ENCODE measurements around the gene NTRK3. TPM values are rescaled to one million over a fixed set of nuclear protein-coding genes. Genes with fewer than 3 reads are reported as not detected.

The NTRK3 gene
- total RNA-seq, 2 experiments from 2014 or later = not detected

GRCh38 chr15:88274553-88275460, 18.3 kb upstream of the NTRK3 start:
- Mint-ChIP-seq H3K4me1 (no peaks in the 10 kb centered on the region), H3K9me3 (no peaks in the 10 kb centered on the region), H3K27ac (no peak overlapping the region), H3K36me3 (ENCODE audit: low read depth) (no peaks in the 10 kb centered on the region), H3K27me3 (peaks cover 8% of the 10 kb centered on the region), H3K4me3 (no peak overlapping the region)
- ChIA-PET CTCF (interaction anchor here (0.8 to 1.7 kb wide), 2 partner anchors 14 to 26 kb away, joined by 3 to 4 read pairs; no protein-coding TSS in a partner anchor), POLR2A (interaction anchor here (0.6 kb wide), 1 partner anchor 10 kb away, joined by 3 read pairs; no protein-coding TSS in a partner anchor)
- DNase-seq = peak; percentile 64

GRCh38 chr15:88272421-88272820, 15.9 kb upstream of the NTRK3 start:
- Mint-ChIP-seq H3K9me3 (no peaks in the 10 kb centered on the region), H3K27ac (no peak overlapping the region), H3K4me3 (no peak overlapping the region), H3K27me3 (peaks cover 3% of the 10 kb centered on the region), H3K36me3 (ENCODE audit: low read depth) (no peaks in the 10 kb centered on the region), H3K4me1 (no peaks in the 10 kb centered on the region)
- CTCF ChIA-PET = no interaction called here
- POLR2A ChIA-PET = no interaction called here
- DNase-seq = no peak

- H3K4me3 Mint-ChIP-seq = no peak overlapping the region
- no peaks in the 10 kb centered on the region for H3K9me3 Mint-ChIP-seq
- no peaks in the 10 kb centered on the region for H3K36me3 Mint-ChIP-seq (ENCODE audit: low read depth)
- peaks cover 3% of the 10 kb centered on the region for H3K27me3 Mint-ChIP-seq
- H3K27ac Mint-ChIP-seq = no peak overlapping the region
- POLR2A ChIA-PET = no interaction called here
- H3K4me1 Mint-ChIP-seq = no peaks in the 10 kb centered on the region
- CTCF ChIA-PET = interaction anchor here (1.2 kb wide), 1 partner anchor 180 kb away, joined by 3 read pairs; no protein-coding TSS in a partner anchor
- no peak for DNase-seq
Measured at GRCh38 chr15:88269356-88270062, 13.0 kb upstream of the NTRK3 start.

GRCh38 chr15:88267720-88268119, 11.2 kb upstream of the NTRK3 start:
- H3K27me3 Mint-ChIP-seq = peaks cover 9% of the 10 kb centered on the region
- ChIA-PET POLR2A (no interaction called here), CTCF (no interaction called here)
- H3K36me3 Mint-ChIP-seq (ENCODE audit: low read depth) = no peaks in the 10 kb centered on the region
- H3K27ac Mint-ChIP-seq = no peak overlapping the region
- H3K4me1 Mint-ChIP-seq = no peaks in the 10 kb centered on the region
- H3K9me3 Mint-ChIP-seq = no peaks in the 10 kb centered on the region
- H3K4me3 Mint-ChIP-seq = no peak overlapping the region
- DNase-seq = no peak

- DNase-seq = no peak
- ChIA-PET POLR2A (no interaction called here), CTCF (no interaction called here)
- Mint-ChIP-seq H3K9me3 (no peaks in the 10 kb centered on the region), H3K27me3 (peaks cover 15% of the 10 kb centered on the region), H3K4me3 (no peak overlapping the region), H3K36me3 (ENCODE audit: low read depth) (no peaks in the 10 kb centered on the region), H3K27ac (no peak overlapping the region), H3K4me1 (no peaks in the 10 kb centered on the region)
Measured at GRCh38 chr15:88266170-88266569, 9.6 kb upstream of the NTRK3 start.

GRCh38 chr15:88264622-88265021, 8.1 kb upstream of the NTRK3 start:
- no peak for DNase-seq
- Mint-ChIP-seq H3K4me1 (no peaks in the 10 kb centered on the region), H3K27me3 (peaks cover 23% of the 10 kb centered on the region), H3K27ac (no peak overlapping the region), H3K36me3 (ENCODE audit: low read depth) (no peaks in the 10 kb centered on the region), H3K9me3 (no peaks in the 10 kb centered on the region), H3K4me3 (no peak overlapping the region)
- ChIA-PET POLR2A (no interaction called here), CTCF (interaction anchor here (0.7 kb wide), 1 partner anchor 206 kb away, joined by 3 read pairs; no protein-coding TSS in a partner anchor)

GRCh38 chr15:88262064-88262463, 5.5 kb upstream of the NTRK3 start:
- DNase-seq = no peak
- no peak overlapping the region for H3K27ac Mint-ChIP-seq
- peaks cover 48% of the 10 kb centered on the region for H3K27me3 Mint-ChIP-seq
- H3K9me3 Mint-ChIP-seq = no peaks in the 10 kb centered on the region
- H3K4me3 Mint-ChIP-seq = no peak overlapping the region
- H3K4me1 Mint-ChIP-seq = peaks cover 8% of the 10 kb centered on the region
- ChIA-PET POLR2A (no interaction called here), CTCF (no interaction called here)
- H3K36me3 Mint-ChIP-seq (ENCODE audit: low read depth) = no peaks in the 10 kb centered on the region

- Mint-ChIP-seq H3K27me3 (peaks cover 70% of the 10 kb centered on the region), H3K4me1 (peaks cover 17% of the 10 kb centered on the region), H3K4me3 (no peak overlapping the region), H3K36me3 (ENCODE audit: low read depth) (no peaks in the 10 kb centered on the region), H3K9me3 (no peaks in the 10 kb centered on the region), H3K27ac (no peak overlapping the region)
- POLR2A ChIA-PET = interaction anchor here (0.6 kb wide), 1 partner anchor 13 kb away, joined by 3 read pairs; no protein-coding TSS in a partner anchor
- no peak for DNase-seq
- CTCF ChIA-PET = no interaction called here
Measured at GRCh38 chr15:88258093-88258641, 1.6 kb upstream of the NTRK3 start.

GRCh38 chr15:88257311-88258092, 963 bp upstream of the NTRK3 start:
- peaks cover 70% of the 10 kb centered on the region for H3K27me3 Mint-ChIP-seq
- H3K27ac Mint-ChIP-seq = no peak overlapping the region
- peaks cover 17% of the 10 kb centered on the region for H3K4me1 Mint-ChIP-seq
- DNase-seq = no peak
- no peaks in the 10 kb centered on the region for H3K9me3 Mint-ChIP-seq
- POLR2A ChIA-PET = interaction anchor here (0.6 kb wide), 1 partner anchor 13 kb away, joined by 3 read pairs; no protein-coding TSS in a partner anchor
- CTCF ChIA-PET = no interaction called here
- H3K36me3 Mint-ChIP-seq (ENCODE audit: low read depth) = no peaks in the 10 kb centered on the region
- H3K4me3 Mint-ChIP-seq = peak overlapping the region; percentile 71

GRCh38 chr15:88255484-88256278, 858 bp downstream of the NTRK3 start:
- no peaks in the 10 kb centered on the region for H3K9me3 Mint-ChIP-seq
- H3K27me3 Mint-ChIP-seq = peaks cover 63% of the 10 kb centered on the region
- CTCF ChIA-PET = no interaction called here
- peaks cover 17% of the 10 kb centered on the region for H3K4me1 Mint-ChIP-seq
- no peak overlapping the region for H3K27ac Mint-ChIP-seq
- DNase-seq = no peak
- POLR2A ChIA-PET = no interaction called here
- H3K4me3 Mint-ChIP-seq = peak overlapping the region; percentile 48
- no peaks in the 10 kb centered on the region for H3K36me3 Mint-ChIP-seq (ENCODE audit: low read depth)

- no peak overlapping the region for H3K27ac Mint-ChIP-seq
- H3K4me3 Mint-ChIP-seq = peak overlapping the region; percentile 3
- H3K27me3 Mint-ChIP-seq = peaks cover 59% of the 10 kb centered on the region
- ChIA-PET CTCF (interaction anchor here (0.9 kb wide), 1 partner anchor 10 kb away, joined by 3 read pairs; no protein-coding TSS in a partner anchor), POLR2A (no interaction called here)
- peaks cover 17% of the 10 kb centered on the region for H3K4me1 Mint-ChIP-seq
- DNase-seq = no peak
- H3K9me3 Mint-ChIP-seq = no peaks in the 10 kb centered on the region
- no peaks in the 10 kb centered on the region for H3K36me3 Mint-ChIP-seq (ENCODE audit: low read depth)
Measured at GRCh38 chr15:88255087-88255483, 1.5 kb downstream of the NTRK3 start.

GRCh38 chr15:88252441-88252840, 4.1 kb downstream of the NTRK3 start:
- CTCF ChIA-PET = interaction anchor here (1.0 kb wide), 1 partner anchor 8 kb away, joined by 5 read pairs; no protein-coding TSS in a partner anchor

More at GRCh38 chr15:88252441-88252840, 4.1 kb downstream of the NTRK3 start:
- Mint-ChIP-seq H3K4me1 (peaks cover 12% of the 10 kb centered on the region), H3K36me3 (ENCODE audit: low read depth) (no peaks in the 10 kb centered on the region), H3K27me3 (peaks cover 33% of the 10 kb centered on the region), H3K27ac (no peak overlapping the region), H3K4me3 (no peak overlapping the region), H3K9me3 (no peaks in the 10 kb centered on the region)
- POLR2A ChIA-PET = no interaction called here
- DNase-seq = no peak
